Ishikawa (cell line): ENCODE data around the gene SLC30A9.

Experiments used
- CEBPB ChIP-seq: IDR thresholded peaks from 2 replicates; pipeline ENCODE4 v1.6.1; 2012
- CREB1 ChIP-seq: IDR thresholded peaks from 2 replicates; pipeline ENCODE4 v1.6.1; 2012; ENCODE audit warnings: low read depth
- EGR1 ChIP-seq: IDR thresholded peaks from 2 replicates; pipeline ENCODE4 v1.6.1; 2012
- EP300 ChIP-seq: IDR thresholded peaks from 2 replicates; pipeline ENCODE4 v1.6.1; 2012; ENCODE audit warnings: borderline replicate concordance
- FOXM1 ChIP-seq: IDR thresholded peaks from 2 replicates; pipeline ENCODE4 v1.6.1; 2012; ENCODE audit warnings: low read depth, borderline replicate concordance
- MAX ChIP-seq: IDR thresholded peaks from 2 replicates; pipeline ENCODE4 v1.6.1; 2012
- NFIC ChIP-seq: IDR thresholded peaks from 2 replicates; pipeline ENCODE4 v1.6.1; 2012
- RAD21 ChIP-seq: IDR thresholded peaks from 2 replicates; pipeline ENCODE4 v1.6.1; 2012; ENCODE audit warnings: low read depth
- REST ChIP-seq: IDR thresholded peaks from 2 replicates; pipeline ENCODE4 v1.6.1; 2012; ENCODE audit warnings: low read depth, mild to moderate bottlenecking
- TAF1 ChIP-seq: IDR thresholded peaks from 2 replicates; pipeline ENCODE4 v1.6.1; 2012; ENCODE audit warnings: low read depth, mild to moderate bottlenecking
- TCF12 ChIP-seq: IDR thresholded peaks from 2 replicates; pipeline ENCODE4 v1.6.1; 2012; ENCODE audit warnings: low read depth
- TEAD4 ChIP-seq: IDR thresholded peaks from 2 replicates; pipeline ENCODE4 v1.6.1; 2012
- USF1 ChIP-seq: IDR thresholded peaks from 2 replicates; pipeline ENCODE4 v1.6.1; 2012
- YY1 ChIP-seq: IDR thresholded peaks from 2 replicates; pipeline ENCODE4 v1.6.1; 2012; ENCODE audit warnings: low read depth
- ZBTB7A ChIP-seq: IDR thresholded peaks from 2 replicates; pipeline ENCODE4 v1.6.1; 2012; ENCODE audit warnings: low read depth

SLC30A9 gene

GRCh38 chr4:42112846-42113245, 122.5 kb downstream of the SLC30A9 start:
- TF ChIP-seq MAX: no peak
- TF ChIP-seq RAD21: no peak
- no peak for TF ChIP-seq TCF12
- no peak for TF ChIP-seq REST
- TF ChIP-seq NFIC: no peak
- no peak for TF ChIP-seq YY1
- no peak for TF ChIP-seq TEAD4
- no peak for TF ChIP-seq ZBTB7A
- no peak for TF ChIP-seq FOXM1
- no peak for TF ChIP-seq CEBPB
- no peak for TF ChIP-seq EP300
- TF ChIP-seq TAF1: no peak
- TF ChIP-seq USF1: no peak

- TF ChIP-seq YY1 (no peak), MAX (no peak), TAF1 (no peak), NFIC (no peak), USF1 (no peak), EGR1 (no peak), FOXM1 (no peak), CEBPB (no peak), RAD21 (no peak), TCF12 (no peak), REST (no peak), EP300 (no peak), ZBTB7A (no peak), TEAD4 (no peak), CREB1 (no peak)
Observed at GRCh38 chr4:42119886-42120285, 129.6 kb downstream of the SLC30A9 start.

GRCh38 chr4:42122237-42122636, 131.9 kb downstream of the SLC30A9 start:
- TF ChIP-seq TAF1 (no peak), MAX (no peak), TEAD4 (no peak), NFIC (no peak), TCF12 (no peak), EP300 (no peak), CREB1 (no peak), REST (no peak), USF1 (no peak), YY1 (no peak), FOXM1 (no peak)

- TF ChIP-seq TAF1 (no peak), YY1 (no peak), CREB1 (no peak), ZBTB7A (no peak), EP300 (no peak), REST (no peak), TEAD4 (no peak), FOXM1 (no peak), MAX (no peak), NFIC (no peak), CEBPB (no peak), RAD21 (no peak), EGR1 (no peak), USF1 (no peak)
Observed at GRCh38 chr4:42123071-42123644, 132.8 kb downstream of the SLC30A9 start.
